ENCODE results near the gene CRCP. TPM values are rescaled to one million over a fixed set of nuclear protein-coding genes. Genes with fewer than 3 reads are reported as not detected.

Gene CRCP
- total RNA-seq, 6 donors from 2014 or later, result 31.1 to 91.1 (median 37.3) TPM

DNA sequence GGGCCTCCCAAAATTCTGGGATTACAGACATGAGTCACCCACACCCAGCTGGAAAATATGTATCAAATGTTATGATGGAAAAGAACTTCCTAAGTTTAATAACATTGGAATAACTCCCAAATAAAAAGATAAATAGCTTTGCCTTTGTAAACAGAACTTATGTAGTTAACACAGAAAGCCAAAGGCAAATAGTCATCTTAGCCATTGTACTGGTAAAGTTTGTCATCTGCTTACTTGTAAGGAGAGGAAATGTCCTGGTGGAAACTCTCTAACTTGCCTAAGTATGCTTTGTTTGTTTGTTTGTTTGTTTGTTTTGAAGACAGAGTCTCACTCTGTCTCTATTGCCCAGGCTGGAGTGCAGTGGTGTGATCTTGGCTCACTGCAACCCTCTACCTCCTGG, 66.7 kb downstream of the CRCP start:
- no peak for DNase-seq
- Histone ChIP-seq H3K27me3 (no peaks in the 10 kb centered on the region), H3K27ac (no peak overlapping the region), H3K9me3 (no peaks in the 10 kb centered on the region), H3K36me3 (no peaks in the 10 kb centered on the region), H3K4me1 (peaks cover 0 to 6% (median 0%) of the 10 kb centered on the region in 4 donors), H3K4me3 (no peak overlapping the region)
- TF ChIP-seq, protein P1, sequence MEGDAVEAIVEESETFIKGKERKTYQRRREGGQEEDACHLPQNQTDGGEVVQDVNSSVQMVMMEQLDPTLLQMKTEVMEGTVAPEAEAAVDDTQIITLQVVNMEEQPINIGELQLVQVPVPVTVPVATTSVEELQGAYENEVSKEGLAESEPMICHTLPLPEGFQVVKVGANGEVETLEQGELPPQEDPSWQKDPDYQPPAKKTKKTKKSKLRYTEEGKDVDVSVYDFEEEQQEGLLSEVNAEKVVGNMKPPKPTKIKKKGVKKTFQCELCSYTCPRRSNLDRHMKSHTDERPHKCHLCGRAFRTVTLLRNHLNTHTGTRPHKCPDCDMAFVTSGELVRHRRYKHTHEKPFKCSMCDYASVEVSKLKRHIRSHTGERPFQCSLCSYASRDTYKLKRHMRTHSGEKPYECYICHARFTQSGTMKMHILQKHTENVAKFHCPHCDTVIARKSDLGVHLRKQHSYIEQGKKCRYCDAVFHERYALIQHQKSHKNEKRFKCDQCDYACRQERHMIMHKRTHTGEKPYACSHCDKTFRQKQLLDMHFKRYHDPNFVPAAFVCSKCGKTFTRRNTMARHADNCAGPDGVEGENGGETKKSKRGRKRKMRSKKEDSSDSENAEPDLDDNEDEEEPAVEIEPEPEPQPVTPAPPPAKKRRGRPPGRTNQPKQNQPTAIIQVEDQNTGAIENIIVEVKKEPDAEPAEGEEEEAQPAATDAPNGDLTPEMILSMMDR (IDR thresholded peaks at IDR 0.05), result no peak
- TF ChIP-seq POLR2A (IDR thresholded peaks at IDR 0.05) (no peak), POLR2AphosphoS5 (IDR thresholded peaks at IDR 0.05) (no peak), EP300 (IDR thresholded peaks at IDR 0.05) (no peak)
- no peak for ATAC-seq (ENCODE audit: low FRiP score in 2 of 2)

DNA sequence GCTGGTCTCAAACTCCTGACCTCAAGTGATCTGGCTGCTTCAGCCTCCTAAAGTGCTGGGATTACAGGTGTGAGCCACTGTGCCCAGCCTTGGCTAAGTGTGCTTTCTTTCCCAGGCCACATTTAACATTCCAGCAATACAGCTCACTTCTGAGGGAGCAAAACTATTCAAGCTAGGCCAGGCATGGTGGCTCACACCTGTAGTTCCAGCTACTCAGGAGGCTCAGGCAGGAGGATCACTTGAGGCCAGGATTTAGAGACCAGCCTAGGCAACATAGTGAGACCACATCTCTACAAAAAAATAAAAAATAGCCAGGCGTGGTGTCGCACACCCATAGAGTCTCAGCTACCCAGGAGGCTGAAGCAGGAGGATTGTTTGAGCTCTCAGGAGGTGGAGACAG, 67.2 kb downstream of the CRCP start:
- H3K9me3 ChIP-seq, result no peaks in the 10 kb centered on the region
- WGBS, 2 donors, result 93 to 96% methylated on average over 2 of the region's 2 CpGs
- no peak overlapping the region for H3K27ac ChIP-seq
- no peaks in the 10 kb centered on the region for H3K27me3 ChIP-seq
- TF ChIP-seq POLR2A (IDR thresholded peaks at IDR 0.05), result no peak
- TF ChIP-seq, protein P1 (IDR thresholded peaks at IDR 0.05), result no peak
- no peaks in the 10 kb centered on the region for H3K36me3 ChIP-seq
- H3K4me1 ChIP-seq, result peaks cover 0 to 6% (median 0%) of the 10 kb centered on the region in 4 donors
- H3K4me3 ChIP-seq, result no peak overlapping the region
- no peak for DNase-seq
- ATAC-seq (ENCODE audit: low FRiP score in 2 of 2), result no peak

DNA sequence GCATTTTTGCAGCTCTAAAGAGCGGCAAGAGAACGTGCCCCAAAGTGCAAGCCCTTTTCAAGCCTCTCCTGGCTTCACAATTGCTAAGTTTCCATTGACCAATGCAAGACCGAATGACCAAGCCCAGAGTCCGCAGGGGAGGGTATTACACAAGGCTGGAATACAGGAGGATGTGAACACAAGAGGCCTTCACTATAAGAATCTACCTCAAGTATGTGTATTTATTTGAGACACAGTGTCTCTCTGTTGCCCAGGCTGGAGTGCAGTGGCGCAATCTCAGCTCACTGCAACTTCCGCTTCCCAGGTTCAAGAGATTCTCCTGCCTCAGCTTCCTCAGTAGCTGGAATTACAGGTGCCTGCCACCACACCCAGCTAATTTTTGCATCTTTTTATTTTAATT, 68.3 kb downstream of the CRCP start:
- peaks cover 0 to 6% (median 0%) of the 10 kb centered on the region in 4 donors for H3K4me1 ChIP-seq
- no peaks in the 10 kb centered on the region for H3K9me3 ChIP-seq
- peak in 1 of 2 donors; percentile 85 for DNase-seq
- WGBS, 2 donors, result 53 to 78% methylated on average over 6 of the region's 6 CpGs
- H3K27ac ChIP-seq, result peak overlapping the region in 3 of 4 donors; percentile 16 to 48 (median 37)
- peak; percentile 50 to 87 for ATAC-seq (ENCODE audit: low FRiP score in 2 of 2)
- H3K27me3 ChIP-seq, result no peaks in the 10 kb centered on the region
- H3K36me3 ChIP-seq, result no peaks in the 10 kb centered on the region
- TF ChIP-seq POLR2AphosphoS5 (IDR thresholded peaks at IDR 0.05) (peak; percentile 32 to 43), POLR2A (IDR thresholded peaks at IDR 0.05) (no peak), EP300 (IDR thresholded peaks at IDR 0.05) (peak in 2 of 4 donors; percentile 22 to 68)
- TF ChIP-seq, protein P1 (IDR thresholded peaks at IDR 0.05), result no peak
- H3K4me3 ChIP-seq, result no peak overlapping the region

DNA sequence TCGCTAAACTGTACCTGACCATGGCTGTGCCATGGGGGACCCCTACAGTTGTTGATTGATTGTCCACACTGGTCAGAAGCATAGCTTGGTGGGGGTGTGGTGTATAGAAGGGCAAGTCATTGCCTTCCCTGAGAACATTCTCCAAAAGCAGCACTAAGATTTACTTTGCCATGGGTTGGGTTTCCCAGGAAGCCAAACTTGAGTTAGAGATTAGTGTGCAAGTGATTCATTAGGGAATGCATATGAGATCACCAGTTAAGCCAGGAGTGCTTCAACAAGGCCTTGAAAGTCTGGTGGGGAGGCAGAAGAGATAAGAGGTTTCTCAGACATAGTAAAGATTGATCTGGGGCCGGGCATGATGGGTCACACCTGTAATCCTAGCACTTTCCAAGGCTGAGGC, 69.1 kb downstream of the CRCP start:
- Histone ChIP-seq H3K4me1 (peaks cover 0 to 6% (median 0%) of the 10 kb centered on the region in 4 donors), H3K36me3 (no peaks in the 10 kb centered on the region), H3K9me3 (no peaks in the 10 kb centered on the region), H3K4me3 (no peak overlapping the region), H3K27ac (peak overlapping the region in 2 of 4 donors; percentile 37 to 48), H3K27me3 (no peaks in the 10 kb centered on the region)
- DNase-seq, result no peak
- WGBS, 2 donors, result 75 to 86% methylated on average over 2 of the region's 2 CpGs
- ATAC-seq (ENCODE audit: low FRiP score in 2 of 2), result peak; percentile 45 to 69
- TF ChIP-seq POLR2A (IDR thresholded peaks at IDR 0.05) (no peak), EP300 (IDR thresholded peaks at IDR 0.05) (peak in 1 of 4 donors; percentile 22), POLR2AphosphoS5 (IDR thresholded peaks at IDR 0.05) (no peak)

DNA sequence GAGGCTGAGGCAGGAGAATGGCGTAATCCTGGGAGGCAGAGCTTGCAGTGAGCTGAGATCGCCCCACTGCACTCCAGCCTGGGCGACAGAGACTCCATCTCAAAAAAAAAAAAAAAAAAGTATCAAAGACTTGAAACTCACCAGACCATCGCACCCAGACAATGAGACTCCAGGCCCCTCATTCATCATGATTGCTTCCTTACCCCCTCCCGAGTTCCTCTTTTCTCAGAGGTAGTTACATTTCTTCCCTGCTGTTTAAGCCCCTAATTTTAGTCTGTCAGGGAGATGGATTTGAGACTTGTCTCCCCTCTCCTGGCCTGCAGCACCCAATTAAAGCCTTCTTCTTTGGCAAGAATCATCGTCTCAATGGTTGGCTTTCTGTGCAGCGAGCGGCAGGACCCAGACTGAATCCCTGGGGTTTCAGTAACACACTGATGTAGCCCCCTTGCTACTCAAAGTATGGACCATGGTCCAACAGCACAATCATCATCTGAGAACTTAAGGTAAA, 71.1 kb downstream of the CRCP start:
- no peak for DNase-seq
- Histone ChIP-seq H3K9me3 (no peaks in the 10 kb centered on the region), H3K27ac (no peak overlapping the region), H3K27me3 (no peaks in the 10 kb centered on the region), H3K4me3 (no peak overlapping the region), H3K4me1 (peaks cover 0 to 6% (median 0%) of the 10 kb centered on the region in 4 donors), H3K36me3 (no peaks in the 10 kb centered on the region)
- TF ChIP-seq POLR2A (IDR thresholded peaks at IDR 0.05), result no peak
- TF ChIP-seq POLR2AphosphoS5 (IDR thresholded peaks at IDR 0.05), result no peak
- TF ChIP-seq, protein P1 (IDR thresholded peaks at IDR 0.05), result no peak
- TF ChIP-seq EP300 (IDR thresholded peaks at IDR 0.05), result no peak
- 90 to 91% methylated on average over 6 to 8 of the region's 8 CpGs for WGBS, 2 donors
- ATAC-seq (ENCODE audit: low FRiP score in 2 of 2), result no peak

Data from upper lobe of left lung (tissue), 6 donors.